Breast epithelium (tissue), 4 donors: ENCODE measurements around the gene PLEKHA8. TPM values are rescaled to one million over a fixed set of nuclear protein-coding genes. Genes with fewer than 3 reads are reported as not detected.

ENCODE experiments used
- DNase-seq, 2 donors: peaks; one replicate each; pipeline ENCODE4 v3.0.0-alpha.2; 2019; ENCODE audit warnings: low spot score in 2 of 2
- H3K27ac ChIP-seq, 2 donors: fragments of 200-600 bp; sonication (generic) in 1 of 2; one replicate each; pipeline ENCODE4 v1.5.1; 2016 to 2019; ENCODE audit warnings: mild to moderate bottlenecking in 1 of 2
- H3K27me3 ChIP-seq, 2 donors: fragments of 200-600 bp; sonication (generic) in 1 of 2; one replicate each; pipeline versions ENCODE4 v1.5.1 to v1.6.0; 2017 to 2019; ENCODE audit warnings: control low read depth in 1 of 2, mild to moderate bottlenecking in 1 of 2
- H3K36me3 ChIP-seq: fragments of 200-600 bp; one replicate; pipeline ENCODE4 v1.5.1; 2019
- H3K4me1 ChIP-seq, 2 donors: fragments of 200-600 bp; sonication (generic); one replicate each; pipeline ENCODE4 v1.5.1; 2016 to 2019; ENCODE audit warnings: control low read depth in 1 of 2
- H3K4me3 ChIP-seq, 3 donors: fragments of 200-600 bp; sonication (generic); 1 replicate in 2 of 3; 2 replicates in 1 of 3; pipeline ENCODE4 v1.5.1; 2016 to 2019; ENCODE audit warnings: mild to moderate bottlenecking in 3 of 3, moderate library complexity in 2 of 3
- H3K9me3 ChIP-seq, 2 donors: fragments of 200-600 bp; sonication (generic) in 1 of 2; one replicate each; pipeline ENCODE4 v1.5.1; 2016 to 2019; ENCODE audit warnings: control low read depth in 1 of 2
- POLR2A ChIP-seq: fragments of 450-650 bp; IDR thresholded peaks from one replicate; pipeline ENCODE4 v1.6.1; 2016; ENCODE audit warnings: antibody characterized with exemption, mild to moderate bottlenecking, moderate library complexity
- POLR2AphosphoS5 ChIP-seq, 3 donors: sonication (generic); formaldehyde crosslinking; IDR thresholded peaks; one replicate each; pipeline ENCODE4 v1.6.1; 2017; ENCODE audit warnings: antibody characterized with exemption in 3 of 3
- intact Hi-C: fragments of 100-400 bp; cut with DNase I; formaldehyde crosslinking; loops from one replicate; pipeline ENCODE4 v1.15.1; 2023; ENCODE audit warnings: low total_unique reads
- total RNA-seq, 3 donors: library from RNA; depleted of rRNA; stranded (reverse); fragments of >200 nt; gene quantifications; one replicate each; pipeline ENCODE4 v1.1.0, GENCODE V29; 2016
- TF ChIP-seq, protein P1 (sequence below), 3 donors: fragments of 450-650 bp; IDR thresholded peaks; one replicate each; pipeline ENCODE4 v1.5.1; 2016 to 2017; ENCODE audit warnings: antibody characterized with exemption in 3 of 3, mild to moderate bottlenecking in 3 of 3, moderate library complexity in 3 of 3

The PLEKHA8 gene
- total RNA-seq, 3 donors from 2014 or later = 7.5 to 15.1 (median 14.0) TPM

DNA sequence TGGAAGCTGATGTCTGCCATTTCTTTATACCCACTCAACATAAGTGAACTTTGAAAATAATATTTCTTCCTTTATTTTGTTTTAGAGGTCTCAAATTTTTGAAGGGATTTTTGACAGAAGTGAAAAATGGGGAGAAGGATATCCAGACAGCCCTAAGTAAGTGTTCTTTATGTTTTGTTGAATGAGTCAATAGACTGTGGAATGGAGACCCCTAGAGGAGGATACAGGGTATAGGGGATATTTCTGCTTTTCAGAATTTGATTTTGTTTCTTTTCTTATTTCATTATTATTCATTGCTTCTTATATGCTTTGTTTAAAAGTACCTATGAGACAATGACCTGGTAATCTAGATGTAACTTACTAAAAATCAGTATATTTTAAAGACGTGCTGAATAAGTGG lies 34.4 kb downstream of the PLEKHA8 start:
- TF ChIP-seq, protein P1, sequence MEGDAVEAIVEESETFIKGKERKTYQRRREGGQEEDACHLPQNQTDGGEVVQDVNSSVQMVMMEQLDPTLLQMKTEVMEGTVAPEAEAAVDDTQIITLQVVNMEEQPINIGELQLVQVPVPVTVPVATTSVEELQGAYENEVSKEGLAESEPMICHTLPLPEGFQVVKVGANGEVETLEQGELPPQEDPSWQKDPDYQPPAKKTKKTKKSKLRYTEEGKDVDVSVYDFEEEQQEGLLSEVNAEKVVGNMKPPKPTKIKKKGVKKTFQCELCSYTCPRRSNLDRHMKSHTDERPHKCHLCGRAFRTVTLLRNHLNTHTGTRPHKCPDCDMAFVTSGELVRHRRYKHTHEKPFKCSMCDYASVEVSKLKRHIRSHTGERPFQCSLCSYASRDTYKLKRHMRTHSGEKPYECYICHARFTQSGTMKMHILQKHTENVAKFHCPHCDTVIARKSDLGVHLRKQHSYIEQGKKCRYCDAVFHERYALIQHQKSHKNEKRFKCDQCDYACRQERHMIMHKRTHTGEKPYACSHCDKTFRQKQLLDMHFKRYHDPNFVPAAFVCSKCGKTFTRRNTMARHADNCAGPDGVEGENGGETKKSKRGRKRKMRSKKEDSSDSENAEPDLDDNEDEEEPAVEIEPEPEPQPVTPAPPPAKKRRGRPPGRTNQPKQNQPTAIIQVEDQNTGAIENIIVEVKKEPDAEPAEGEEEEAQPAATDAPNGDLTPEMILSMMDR (IDR thresholded peaks at IDR 0.05) = peak in 2 of 3 donors; percentile 30 to 39
- TF ChIP-seq POLR2A = no peak
- H3K4me3 ChIP-seq = no peak overlapping the region
- H3K36me3 ChIP-seq = no peaks in the 10 kb centered on the region
- no peaks in the 10 kb centered on the region for H3K9me3 ChIP-seq
- DNase-seq = no peak
- intact Hi-C loops = no loop called here
- H3K27ac ChIP-seq = no peak overlapping the region
- no peaks in the 10 kb centered on the region for H3K27me3 ChIP-seq
- no peaks in the 10 kb centered on the region for H3K4me1 ChIP-seq

DNA sequence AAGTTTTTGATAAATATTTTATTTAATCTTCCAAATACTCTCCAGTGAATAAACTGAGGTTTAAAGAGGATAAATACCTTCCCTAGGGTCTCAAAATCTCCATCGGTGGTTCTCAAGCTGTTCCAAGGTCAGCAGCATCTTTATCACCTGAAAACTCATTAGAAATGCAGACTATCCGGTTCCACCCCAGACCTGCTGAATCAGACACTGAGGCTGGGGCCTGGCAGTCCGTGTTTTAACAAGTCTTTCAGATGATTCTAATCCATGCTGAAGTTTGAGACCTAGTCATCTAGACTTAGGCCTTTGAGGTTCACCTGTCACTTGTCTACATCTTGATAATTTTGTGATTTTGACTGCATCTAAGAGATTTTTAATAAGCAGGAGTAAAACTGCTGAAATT lies 37.5 kb downstream of the PLEKHA8 start:
- TF ChIP-seq POLR2A = no peak
- TF ChIP-seq POLR2AphosphoS5 (IDR thresholded peaks at IDR 0.05) = no peak
- TF ChIP-seq, protein P1 (IDR thresholded peaks at IDR 0.05) = no peak
- Histone ChIP-seq H3K27me3 (no peaks in the 10 kb centered on the region), H3K36me3 (no peaks in the 10 kb centered on the region), H3K4me3 (no peak overlapping the region), H3K9me3 (no peaks in the 10 kb centered on the region), H3K4me1 (no peaks in the 10 kb centered on the region), H3K27ac (no peak overlapping the region)
- intact Hi-C loops = no loop called here
- no peak for DNase-seq

- Histone ChIP-seq H3K27me3 (no peaks in the 10 kb centered on the region), H3K36me3 (no peaks in the 10 kb centered on the region), H3K27ac (no peak overlapping the region), H3K4me1 (no peaks in the 10 kb centered on the region), H3K4me3 (no peak overlapping the region), H3K9me3 (no peaks in the 10 kb centered on the region)
- intact Hi-C loops = no loop called here
- no peak for DNase-seq
- TF ChIP-seq POLR2A (no peak), POLR2AphosphoS5 (IDR thresholded peaks at IDR 0.05) (no peak)
- TF ChIP-seq, protein P1 (IDR thresholded peaks at IDR 0.05) = no peak
Measured at GRCh38 chr7:30066687-30067086, 38.5 kb downstream of the PLEKHA8 start.

DNA sequence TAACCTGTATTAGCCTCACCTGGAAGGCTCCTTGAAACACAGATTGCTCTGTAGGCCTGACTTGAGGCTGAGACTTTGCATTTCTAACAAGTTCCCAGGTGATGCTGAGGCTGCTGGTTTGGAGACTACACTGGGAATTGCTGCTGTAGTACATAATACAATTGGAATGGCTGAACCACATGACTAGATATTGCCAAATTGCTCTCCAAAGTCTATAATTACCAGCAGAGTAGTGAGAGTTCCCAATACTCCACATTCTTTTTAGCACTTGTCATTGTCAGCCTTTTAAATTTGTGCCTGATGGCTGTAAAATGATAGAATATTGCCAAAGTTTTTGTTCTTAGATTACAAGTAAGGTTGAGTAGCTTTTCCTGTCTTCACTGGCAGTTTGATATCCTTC lies 39.9 kb downstream of the PLEKHA8 start:
- Histone ChIP-seq H3K4me3 (no peak overlapping the region), H3K4me1 (no peaks in the 10 kb centered on the region), H3K27me3 (no peaks in the 10 kb centered on the region), H3K27ac (peak overlapping the region; percentile 43 to 67), H3K36me3 (no peaks in the 10 kb centered on the region), H3K9me3 (no peaks in the 10 kb centered on the region)
- no peak for DNase-seq
- intact Hi-C loops = no loop called here
- TF ChIP-seq, protein P1 (IDR thresholded peaks at IDR 0.05) = no peak
- TF ChIP-seq POLR2AphosphoS5 (IDR thresholded peaks at IDR 0.05) (peak in 1 of 3 donors; percentile 20), POLR2A (no peak)

- Histone ChIP-seq H3K36me3 (no peaks in the 10 kb centered on the region), H3K27me3 (no peaks in the 10 kb centered on the region), H3K4me1 (no peaks in the 10 kb centered on the region), H3K27ac (no peak overlapping the region), H3K4me3 (no peak overlapping the region), H3K9me3 (no peaks in the 10 kb centered on the region)
- DNase-seq = no peak
- intact Hi-C loops = no loop called here
- no peak for TF ChIP-seq POLR2A
- TF ChIP-seq, protein P1 (IDR thresholded peaks at IDR 0.05) = no peak
- no peak for TF ChIP-seq POLR2AphosphoS5 (IDR thresholded peaks at IDR 0.05)
Measured at GRCh38 chr7:30069096-30069867, 41.1 kb downstream of the PLEKHA8 start.
